DMS153 treated with DMSO at 0.1 percent for 48 hours (cell line): ENCODE data around the gene MAP7D2.

Experiments used
- DNase-seq: peaks from one replicate; lab custom pipeline; 2025; ENCODE audit not compliant: unreplicated experiment; lab: John Stamatoyannopoulos, UW

The MAP7D2 gene

GRCh38 chrX:20116087-20116576 lies 575 bp downstream of the MAP7D2 start:
- DNase-seq: no peak

GRCh38 chrX:20112022-20112774 lies 4.5 kb downstream of the MAP7D2 start:
- DNase-seq: no peak

GRCh38 chrX:20111271-20111670 lies 5.4 kb downstream of the MAP7D2 start:
- no peak for DNase-seq

GRCh38 chrX:20101934-20102581 lies 14.6 kb downstream of the MAP7D2 start:
- no peak for DNase-seq

- DNase-seq: no peak
These were observed 25.2 kb downstream of the MAP7D2 start for GRCh38 chrX:20091499-20091898.

- DNase-seq: no peak
These were observed 26.9 kb downstream of the MAP7D2 start for GRCh38 chrX:20089845-20090244.

GRCh38 chrX:20080277-20080676 lies 36.4 kb downstream of the MAP7D2 start:
- DNase-seq: no peak

- no peak for DNase-seq
These were observed 45.1 kb downstream of the MAP7D2 start for GRCh38 chrX:20071511-20072079.

GRCh38 chrX:20067709-20068561 lies 48.8 kb downstream of the MAP7D2 start:
- DNase-seq: peak; percentile 1

- DNase-seq: no peak
These were observed 49.6 kb downstream of the MAP7D2 start for GRCh38 chrX:20066968-20067708.

GRCh38 chrX:20063716-20064351 lies 52.9 kb downstream of the MAP7D2 start:
- no peak for DNase-seq

GRCh38 chrX:20063153-20063552 lies 53.6 kb downstream of the MAP7D2 start:
- DNase-seq: no peak

GRCh38 chrX:20061855-20062254 lies 54.9 kb downstream of the MAP7D2 start:
- no peak for DNase-seq

- peak; percentile 27 for DNase-seq
These were observed 55.6 kb downstream of the MAP7D2 start for GRCh38 chrX:20060961-20061748.

- DNase-seq: no peak
These were observed 57.1 kb downstream of the MAP7D2 start for GRCh38 chrX:20059467-20060128.

GRCh38 chrX:20057479-20057878 lies 59.2 kb downstream of the MAP7D2 start:
- no peak for DNase-seq

GRCh38 chrX:20056704-20057103 lies 60.0 kb downstream of the MAP7D2 start:
- DNase-seq: no peak

- DNase-seq: no peak
These were observed 63.2 kb downstream of the MAP7D2 start for GRCh38 chrX:20053537-20053936.

GRCh38 chrX:20046864-20047263 lies 69.8 kb downstream of the MAP7D2 start:
- no peak for DNase-seq
